Measurements from ENCODE around the gene MGAT5.
A peak's percentile ranks its signal among the peaks of the same experiment; 100 is the strongest.

The MGAT5 gene

GRCh38 chr2:134401081-134401497 is 147.2 kb downstream of the MGAT5 start:
- no peak for DNase-seq

GRCh38 chr2:134401789-134402188 is 147.9 kb downstream of the MGAT5 start:
- no peak for DNase-seq

GRCh38 chr2:134402410-134402809 is 148.5 kb downstream of the MGAT5 start:
- DNase-seq, result peak; percentile 81

DNA sequence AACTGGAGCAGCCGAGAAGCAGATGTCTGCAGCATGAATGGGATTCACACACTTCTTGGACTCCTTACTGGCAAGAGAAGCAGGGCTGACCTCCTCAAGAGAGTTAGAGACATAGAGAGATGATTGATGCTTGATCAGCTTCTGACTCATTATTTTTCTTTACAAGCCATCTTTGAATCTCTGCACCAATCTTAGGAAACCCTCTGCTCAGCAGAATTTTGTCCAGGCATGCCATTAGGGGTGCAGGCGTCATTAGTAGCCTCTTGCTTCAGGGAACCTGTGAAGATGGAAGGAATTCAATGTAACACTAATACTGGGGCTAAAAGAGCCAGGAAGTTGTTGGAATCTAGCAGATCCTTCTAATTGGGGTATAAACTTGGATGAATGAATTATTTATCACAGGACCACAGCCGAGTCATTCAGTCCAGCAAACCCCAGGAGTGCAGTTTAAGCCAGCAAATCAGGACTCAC is 151.8 kb downstream of the MGAT5 start:
- peak; percentile 77 for DNase-seq

GRCh38 chr2:134406311-134406710 is 152.4 kb downstream of the MGAT5 start:
- DNase-seq, result no peak

DNA sequence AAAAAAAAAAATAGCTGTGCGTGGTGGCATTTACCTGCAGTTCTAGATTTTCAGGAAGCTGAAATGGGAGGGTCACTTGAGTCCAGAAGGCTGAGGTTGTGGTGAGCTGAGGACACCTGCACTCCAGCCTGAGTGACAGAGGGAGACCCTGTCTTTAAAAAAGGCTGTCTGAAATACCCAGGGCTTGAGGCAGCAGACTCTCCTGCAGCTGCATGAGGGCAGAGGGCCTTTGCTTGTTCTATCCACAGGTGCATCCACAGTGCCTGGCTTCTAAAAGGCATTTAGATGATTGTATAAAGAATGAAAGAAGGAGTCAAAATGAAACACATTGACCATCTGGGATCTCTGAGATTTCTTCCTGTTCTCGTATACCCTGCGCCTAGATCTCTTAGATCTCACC is 152.9 kb downstream of the MGAT5 start:
- no peak for DNase-seq

- DNase-seq, result no peak
Measured at GRCh38 chr2:134407154-134407890, 153.4 kb downstream of the MGAT5 start.

DNA sequence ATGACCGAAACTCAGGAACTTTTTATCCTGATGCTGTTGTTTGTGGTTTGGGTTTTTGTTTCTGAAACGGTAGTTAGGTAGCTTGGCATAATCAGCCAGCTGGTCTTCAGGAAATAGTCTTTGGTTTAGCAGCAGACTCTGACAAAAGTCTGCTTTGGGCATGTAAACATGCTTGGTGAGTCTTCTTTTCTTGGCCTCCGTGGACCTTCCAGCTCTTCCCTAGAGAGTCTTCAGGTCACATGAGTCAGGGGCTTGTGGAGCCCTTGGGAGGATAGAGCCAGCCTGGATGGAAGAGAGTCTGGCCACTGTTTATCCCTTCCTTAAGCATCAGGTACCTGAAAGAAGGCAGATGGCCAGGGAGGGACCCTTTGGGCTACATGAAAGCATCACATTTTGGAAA is 154.5 kb downstream of the MGAT5 start:
- no peak for DNase-seq

- DNase-seq, result peak; percentile 17
Measured at GRCh38 chr2:134408791-134409190, 154.9 kb downstream of the MGAT5 start.

DNA sequence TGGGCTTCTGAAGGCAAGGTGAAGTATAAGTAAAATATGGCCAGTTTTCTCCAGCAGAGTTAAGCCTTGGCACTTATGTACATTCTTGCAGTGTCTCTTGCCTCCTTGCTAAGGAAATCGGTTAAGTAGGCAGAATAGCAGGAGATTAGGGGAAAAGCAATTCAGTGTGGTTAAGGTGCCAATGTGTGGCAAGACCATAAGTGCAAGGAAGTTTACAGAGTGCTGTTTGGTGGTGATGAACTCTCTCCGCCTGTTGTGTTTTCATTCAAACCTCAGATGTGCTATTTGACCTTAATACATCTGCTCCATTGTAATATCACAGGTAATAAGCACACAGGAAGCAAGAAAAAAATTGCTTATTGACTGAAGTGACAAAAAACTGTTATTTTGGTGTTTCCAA is 156.1 kb downstream of the MGAT5 start:
- DNase-seq, result no peak

DNA sequence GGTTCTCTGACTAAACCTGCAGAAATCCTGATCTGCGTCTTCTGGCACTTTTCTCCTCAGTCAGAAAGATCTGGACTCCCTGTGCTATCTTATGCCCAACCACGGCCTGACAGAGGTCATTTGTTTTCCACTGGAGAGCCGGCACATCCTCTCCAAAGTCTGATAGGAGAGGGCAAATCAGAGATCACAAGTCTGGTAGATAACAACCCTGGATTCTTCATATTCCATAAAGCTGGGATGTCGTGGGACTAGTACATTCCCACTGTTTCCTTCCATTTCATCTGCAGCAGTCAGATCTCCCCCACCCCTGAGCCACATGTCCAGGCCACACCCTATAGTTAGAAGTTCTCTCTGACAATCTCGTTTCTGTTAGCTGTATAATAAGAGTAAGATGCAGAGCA is 157.0 kb downstream of the MGAT5 start:
- peak; percentile 12 for DNase-seq

- no peak for DNase-seq
Measured at GRCh38 chr2:134411279-134411827, 157.5 kb downstream of the MGAT5 start.

DNA sequence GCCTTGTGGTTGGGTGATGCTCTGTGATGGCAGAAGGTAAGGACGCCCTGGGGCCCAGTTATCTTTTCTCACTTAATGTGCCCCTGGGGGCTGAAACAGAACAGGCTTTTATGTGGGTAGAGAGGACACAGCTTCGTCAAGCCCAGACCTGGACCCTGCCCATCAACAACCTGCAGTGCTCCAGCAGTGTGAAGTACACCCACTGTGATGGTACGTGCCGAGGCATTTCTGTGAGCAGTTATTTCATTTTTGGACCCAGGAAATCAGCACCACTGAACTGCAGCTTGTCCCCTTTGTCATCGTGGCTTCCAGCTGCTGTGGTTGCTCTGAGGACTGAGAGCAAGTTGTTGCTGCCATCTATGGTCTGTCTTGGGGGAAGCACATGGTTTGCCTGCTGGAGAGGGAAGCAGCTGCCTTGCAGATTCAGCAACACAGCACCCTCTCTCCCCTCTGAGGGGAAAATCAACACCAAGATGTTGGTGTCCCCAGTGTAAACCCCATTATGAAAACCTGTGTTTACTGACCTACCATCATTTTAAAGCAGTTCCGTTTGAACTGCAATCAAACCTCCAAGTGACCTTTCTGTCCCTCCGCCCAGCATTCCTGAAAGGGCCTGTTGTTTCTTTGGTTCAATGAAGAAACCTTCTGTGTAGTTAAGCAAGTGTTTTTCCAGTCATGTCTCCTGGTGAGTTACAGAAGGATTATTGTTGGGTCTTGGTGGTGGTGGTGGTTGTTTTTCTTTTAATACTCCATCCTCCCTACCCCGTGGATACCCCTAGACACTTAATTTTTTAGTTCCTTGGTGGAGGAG is 158.2 kb downstream of the MGAT5 start:
- peak; percentile 82 for DNase-seq

DNA sequence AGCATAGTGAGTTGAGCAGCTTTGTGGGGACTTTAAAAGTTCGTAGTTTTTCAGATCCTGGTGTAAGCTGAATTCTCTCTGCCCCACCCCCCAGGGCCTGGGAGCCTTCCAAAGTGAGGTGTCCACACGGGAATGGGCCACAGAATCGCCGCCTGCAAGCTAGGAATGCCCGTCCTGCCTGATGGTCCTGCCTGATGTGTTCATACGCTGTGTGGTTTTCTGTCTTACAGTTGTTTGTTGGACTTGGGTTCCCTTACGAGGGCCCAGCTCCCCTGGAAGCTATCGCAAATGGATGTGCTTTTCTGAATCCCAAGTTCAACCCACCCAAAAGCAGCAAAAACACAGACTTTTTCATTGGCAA is 158.7 kb downstream of the MGAT5 start:
- DNase-seq, result no peak

DNA sequence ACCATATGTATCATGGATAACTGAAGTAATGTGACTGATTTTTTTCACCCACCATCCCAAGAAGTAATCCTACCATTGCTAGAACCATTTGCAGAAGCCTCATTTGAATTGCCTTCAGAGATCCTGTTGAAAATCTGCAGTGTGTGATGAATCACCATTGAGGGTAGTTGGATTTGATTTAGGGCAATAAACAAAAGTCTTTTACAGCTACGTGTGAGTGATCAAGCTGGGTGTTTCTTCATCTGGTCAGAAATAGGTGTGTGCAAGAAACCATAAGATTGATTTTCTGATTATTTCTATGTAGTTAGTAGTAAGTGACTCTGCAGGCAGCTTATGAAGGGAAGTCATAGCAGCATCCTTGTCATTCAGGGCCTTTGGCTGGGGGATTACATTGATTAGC is 159.6 kb downstream of the MGAT5 start:
- no peak for DNase-seq

GRCh38 chr2:134413912-134414311 is 160.0 kb downstream of the MGAT5 start:
- no peak for DNase-seq

- DNase-seq, result no peak
Measured at GRCh38 chr2:134416018-134416417, 162.1 kb downstream of the MGAT5 start.

- DNase-seq, result no peak
Measured at GRCh38 chr2:134416637-134417036, 162.8 kb downstream of the MGAT5 start.

- no peak for DNase-seq
Measured at GRCh38 chr2:134417968-134418582, 164.2 kb downstream of the MGAT5 start.

GRCh38 chr2:134420259-134420658 is 166.4 kb downstream of the MGAT5 start:
- DNase-seq, result no peak

DNA sequence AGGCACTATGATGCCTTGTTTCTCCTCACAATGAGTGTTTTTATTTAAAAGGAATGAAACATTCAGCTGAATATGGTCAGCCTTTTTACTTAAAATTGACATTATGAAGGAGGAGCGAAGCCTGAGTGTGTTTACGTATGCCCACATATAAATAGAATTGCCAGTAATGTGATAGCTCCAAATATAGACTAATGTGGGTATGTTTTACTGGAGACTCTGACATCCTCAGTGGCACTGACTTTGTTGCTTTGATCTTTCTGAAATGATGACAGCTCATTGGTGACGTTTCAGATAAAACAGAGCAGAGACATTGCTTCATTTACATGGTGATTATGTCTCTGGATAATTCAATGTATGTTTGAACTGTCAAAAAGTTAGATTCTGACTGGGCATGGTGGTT is 167.0 kb downstream of the MGAT5 start:
- no peak for DNase-seq

- no peak for DNase-seq
Measured at GRCh38 chr2:134421556-134422328, 167.9 kb downstream of the MGAT5 start.

Data from fibroblast of skin of abdomen (primary cell).